ENCODE data around the gene KIF21B.

Gene KIF21B

GRCh38 chr1:201042779-201043461 lies 19.4 kb upstream of the KIF21B start:
- DNase-seq (ENCODE audit: low read depth, low spot score): no peak

DNA sequence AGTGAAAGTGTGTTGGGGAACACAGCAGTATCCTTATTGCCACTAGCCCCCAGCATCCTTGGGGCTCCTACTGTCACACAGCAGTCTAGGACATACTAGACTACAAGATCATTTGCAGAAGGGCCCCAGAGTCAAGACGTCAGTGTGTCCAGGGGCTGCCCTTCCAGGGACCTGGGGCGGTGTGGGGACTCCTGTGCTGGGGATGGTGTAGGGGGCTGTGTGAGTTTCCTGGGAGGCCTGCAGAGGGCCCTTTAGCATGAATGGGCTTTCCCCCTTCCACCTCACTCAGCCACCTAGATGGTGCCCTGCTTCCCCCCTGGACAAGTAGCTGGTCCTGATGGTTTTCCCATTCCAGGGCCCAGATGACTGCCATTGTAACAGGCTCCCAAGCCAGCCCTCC lies 17.5 kb upstream of the KIF21B start:
- DNase-seq (ENCODE audit: low read depth, low spot score): no peak

DNA sequence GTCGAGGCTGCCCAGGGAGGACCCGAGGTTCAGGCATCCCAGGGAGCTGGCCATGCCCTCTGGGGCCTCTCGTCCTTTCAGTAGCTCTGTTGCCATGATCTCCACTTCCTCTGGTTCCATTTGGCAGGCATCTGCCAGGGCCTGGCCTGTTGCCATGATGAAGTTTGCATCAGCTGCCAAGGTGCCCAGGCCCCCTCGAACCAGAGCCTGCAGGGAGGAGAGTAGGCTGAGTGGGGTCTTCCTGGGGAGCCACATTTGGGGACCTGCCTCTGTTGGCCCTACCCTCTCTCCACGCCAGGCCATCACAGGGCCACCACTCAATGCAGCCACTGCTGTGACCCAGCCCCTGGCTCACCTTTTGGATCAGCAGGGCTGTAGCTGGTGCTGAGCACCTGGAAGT lies 16.4 kb upstream of the KIF21B start:
- no peak for DNase-seq (ENCODE audit: low read depth, low spot score)

DNA sequence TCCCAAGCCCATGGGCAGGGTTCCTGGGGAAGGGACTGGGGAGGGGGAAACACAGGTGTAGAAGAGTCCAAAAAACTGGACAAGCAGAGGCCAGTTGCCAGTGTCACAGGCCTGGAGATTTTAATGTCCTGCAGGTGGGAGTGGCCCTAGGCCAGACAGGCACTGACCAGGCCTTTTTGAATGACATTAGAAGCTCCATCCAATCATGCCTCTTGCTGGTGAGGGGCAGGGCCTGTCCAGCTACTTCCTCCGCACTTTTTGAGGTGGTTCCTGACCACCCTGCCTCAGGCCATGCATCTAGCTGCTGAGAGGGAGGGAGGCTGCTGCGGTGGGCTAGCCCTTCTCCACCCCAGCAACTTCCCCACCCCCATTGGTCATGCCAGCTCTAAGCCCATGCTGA lies 15.9 kb upstream of the KIF21B start:
- DNase-seq (ENCODE audit: low read depth, low spot score): no peak

GRCh38 chr1:201038186-201038876 lies 14.8 kb upstream of the KIF21B start:
- DNase-seq (ENCODE audit: low read depth, low spot score): no peak

- DNase-seq (ENCODE audit: low read depth, low spot score): no peak
Measured at GRCh38 chr1:201036188-201036842, 12.8 kb upstream of the KIF21B start.

- DNase-seq (ENCODE audit: low read depth, low spot score): no peak
Measured at GRCh38 chr1:201034671-201035070, 11.2 kb upstream of the KIF21B start.

DNA sequence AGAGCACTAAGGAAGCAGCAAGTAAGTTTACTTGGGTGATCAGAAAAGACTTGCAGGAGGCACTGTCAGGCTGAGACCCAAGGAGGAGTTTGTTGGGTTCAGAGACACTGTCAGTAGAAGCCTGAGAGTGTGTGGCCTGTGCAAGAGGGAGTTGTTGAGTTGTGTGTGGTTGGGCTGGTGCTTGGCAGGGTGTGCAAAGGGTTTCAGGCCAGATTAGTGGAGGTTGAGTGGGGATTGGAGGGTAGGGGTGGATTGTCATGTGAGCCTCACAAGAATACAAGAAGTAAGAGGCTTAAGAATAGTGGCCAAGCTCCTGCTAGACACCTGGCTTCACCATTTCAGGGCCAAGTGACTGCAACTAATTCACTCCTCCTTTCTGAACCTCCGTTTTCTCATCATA lies 8.9 kb upstream of the KIF21B start:
- DNase-seq (ENCODE audit: low read depth, low spot score): no peak

DNA sequence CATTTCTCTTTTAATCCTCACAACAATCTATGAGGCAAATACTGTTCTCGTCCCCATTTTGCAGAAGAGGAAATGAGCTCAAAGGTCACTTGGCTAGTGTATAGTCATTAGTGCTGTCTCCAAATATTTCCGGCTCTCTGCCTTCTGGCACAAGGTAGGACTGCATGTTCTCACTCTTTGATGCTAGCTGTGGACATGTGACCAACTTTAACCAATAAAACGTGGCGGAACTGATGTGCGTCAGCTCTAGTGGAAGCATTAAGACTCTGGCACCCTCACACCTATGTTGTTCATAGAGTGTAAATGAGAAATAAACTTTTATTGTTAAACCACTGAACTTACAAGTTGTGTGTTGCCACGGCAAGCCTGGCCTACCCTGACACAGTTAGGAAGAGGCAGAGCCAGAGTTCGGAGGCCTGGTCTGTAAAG lies 5.0 kb upstream of the KIF21B start:
- DNase-seq (ENCODE audit: low read depth, low spot score): no peak

GRCh38 chr1:201026836-201027235 lies 3.3 kb upstream of the KIF21B start:
- DNase-seq (ENCODE audit: low read depth, low spot score): no peak

- no peak for DNase-seq (ENCODE audit: low read depth, low spot score)
Measured at GRCh38 chr1:201026234-201026633, 2.7 kb upstream of the KIF21B start.

DNA sequence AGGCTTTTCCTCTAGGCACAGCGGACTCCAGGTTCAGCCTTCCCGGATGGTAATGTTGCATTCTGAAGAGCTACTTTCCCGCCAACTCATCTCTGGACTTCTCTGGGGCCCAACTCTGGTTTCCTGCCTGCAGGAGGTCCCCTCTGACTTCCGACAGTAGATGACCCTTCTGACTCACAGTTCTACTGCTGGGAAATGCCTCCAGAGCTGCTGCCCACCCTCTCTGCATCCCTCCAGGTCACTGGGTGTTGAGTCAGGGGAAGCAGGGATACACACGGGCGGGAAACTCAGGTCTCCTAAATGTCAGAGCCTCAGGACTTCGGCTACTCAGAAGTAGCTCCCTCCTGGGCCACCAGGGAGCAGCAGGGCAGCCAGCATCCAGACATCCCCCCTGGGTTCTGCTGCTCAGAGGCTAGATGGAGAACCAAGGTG lies 2.1 kb upstream of the KIF21B start:
- DNase-seq (ENCODE audit: low read depth, low spot score): no peak

DNA sequence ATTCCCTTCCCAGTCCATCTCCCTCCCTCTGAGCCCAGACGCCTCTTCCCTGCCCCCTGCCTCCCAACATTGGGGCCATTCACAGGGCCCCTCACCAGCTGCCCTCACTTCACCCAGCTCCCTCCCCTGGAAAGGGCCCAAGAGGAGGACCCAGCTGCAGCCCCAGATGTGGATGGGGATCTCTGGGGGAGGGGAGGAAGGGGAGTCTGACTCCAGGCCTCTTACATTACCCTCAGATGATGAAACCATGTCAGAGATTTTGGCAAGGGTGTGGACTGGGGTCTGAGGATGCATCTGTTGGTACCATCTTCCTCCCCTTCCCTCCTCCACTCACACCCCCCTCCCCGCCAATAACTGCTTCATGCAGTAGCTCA lies 1.1 kb upstream of the KIF21B start:
- no peak for DNase-seq (ENCODE audit: low read depth, low spot score)

GRCh38 chr1:201023920-201024624 lies 558 bp upstream of the KIF21B start:
- no peak for DNase-seq (ENCODE audit: low read depth, low spot score)

GRCh38 chr1:201022820-201023516 lies 546 bp downstream of the KIF21B start:
- DNase-seq (ENCODE audit: low read depth, low spot score): no peak

DNA sequence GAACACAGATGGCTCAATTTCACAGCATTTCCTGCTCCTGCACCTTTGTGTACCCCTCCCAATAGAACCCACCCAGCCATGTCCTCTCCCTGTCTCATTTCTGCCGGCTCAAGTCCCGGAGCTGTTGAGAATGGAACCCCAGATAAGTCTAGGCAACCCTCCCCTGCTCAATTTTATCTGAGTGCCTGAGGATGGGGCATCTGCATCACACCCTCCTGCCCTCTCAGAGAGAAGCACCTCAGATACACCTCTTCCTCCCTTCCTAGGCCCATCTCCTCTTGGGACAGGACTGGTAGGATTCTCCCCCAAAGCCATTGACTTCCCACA lies 1.1 kb downstream of the KIF21B start:
- DNase-seq (ENCODE audit: low read depth, low spot score): no peak

DNA sequence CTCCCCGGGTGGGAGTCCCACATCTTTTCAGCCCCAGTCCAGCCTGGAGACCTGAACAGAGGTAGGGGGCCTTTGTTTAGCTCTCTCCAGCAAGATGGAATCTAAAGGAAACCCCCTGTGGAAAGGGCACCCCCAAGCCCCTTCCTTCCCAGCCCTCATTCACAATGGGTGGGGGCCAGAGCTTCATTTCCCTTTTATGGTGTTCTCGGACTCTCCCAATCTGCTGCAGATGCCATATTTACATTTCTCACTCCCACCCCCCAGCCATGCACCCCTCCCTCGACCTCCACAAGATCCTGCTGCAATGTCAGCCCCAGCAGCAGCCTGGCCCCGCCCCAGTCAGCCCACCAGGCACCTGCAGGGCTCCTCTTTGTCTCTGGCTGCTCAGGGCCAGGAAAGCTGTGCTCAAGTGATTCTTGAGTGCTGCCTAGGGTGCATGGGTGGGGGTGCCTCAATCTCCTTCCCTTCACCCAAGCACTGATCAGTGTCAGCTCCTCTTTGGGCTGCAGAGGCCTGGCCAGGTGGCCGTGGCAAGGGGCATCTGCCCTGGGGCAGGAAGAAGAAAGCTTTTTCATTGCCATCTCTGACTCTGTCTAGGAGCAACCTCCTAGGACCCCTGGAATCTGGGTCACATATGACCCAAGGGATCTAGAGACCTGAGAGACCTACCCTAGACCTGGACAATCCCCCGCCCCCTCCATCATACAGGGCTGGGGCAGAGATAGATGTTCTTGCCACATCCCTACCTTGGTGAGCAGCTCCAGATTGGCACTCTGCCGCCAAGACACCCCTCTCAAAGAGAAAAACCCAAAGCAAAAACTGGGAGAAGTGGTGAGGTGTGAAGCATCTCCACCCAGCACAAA lies 1.7 kb downstream of the KIF21B start:
- DNase-seq (ENCODE audit: low read depth, low spot score): no peak

- DNase-seq (ENCODE audit: low read depth, low spot score): no peak
Measured at GRCh38 chr1:201020721-201021629, 2.5 kb downstream of the KIF21B start.

DNA sequence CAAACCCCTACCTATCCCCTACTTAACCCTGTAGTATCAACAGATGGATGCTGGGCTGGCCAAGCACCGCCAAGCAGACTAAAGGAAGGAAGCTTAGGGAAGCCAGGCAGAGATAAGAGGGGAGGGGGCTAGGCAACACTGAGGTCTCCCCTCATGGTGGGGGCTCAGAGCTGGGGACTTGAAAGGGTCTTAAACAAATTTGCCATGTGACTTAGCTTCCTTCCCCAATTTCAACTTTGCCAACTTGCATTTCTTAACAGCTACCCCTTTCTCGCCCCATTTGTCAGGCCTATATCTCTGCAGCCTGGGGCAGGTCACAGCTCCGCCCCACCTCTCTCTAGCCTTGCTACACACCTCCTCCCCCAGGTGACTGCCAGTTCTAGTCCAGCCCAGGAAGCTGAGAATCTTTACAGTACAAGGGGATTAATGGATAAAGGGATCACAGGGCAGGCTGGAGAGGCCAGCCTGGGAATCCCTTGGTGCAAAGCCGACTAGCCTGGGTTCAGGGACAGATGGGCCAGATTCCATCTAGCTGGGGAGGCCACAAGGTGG lies 3.4 kb downstream of the KIF21B start:
- no peak for DNase-seq (ENCODE audit: low read depth, low spot score)
